Vagina (tissue), 2 donors: ENCODE data around the gene SLC26A2.

Experiments
- CTCF ChIP-seq, 3 experiments: fragments of 450-650 bp in 2 of 3; fragments of 200-600 bp in 1 of 3; sonication (generic) in 1 of 3; IDR thresholded peaks; one replicate each; pipeline ENCODE4 v1.5.1; 2017 to 2019; ENCODE audit warnings: antibody characterized with exemption in 3 of 3, mild to moderate bottlenecking in 2 of 3, moderate library complexity in 2 of 3
- POLR2A ChIP-seq, 2 donors: fragments of 450-650 bp; IDR thresholded peaks; one replicate each; pipeline ENCODE4 v1.6.1; 2017; ENCODE audit warnings: antibody characterized with exemption in 2 of 2, mild to moderate bottlenecking in 2 of 2, moderate library complexity in 2 of 2
- POLR2AphosphoS5 ChIP-seq, 2 donors: sonication (generic); formaldehyde crosslinking; IDR thresholded peaks; one replicate each; pipeline ENCODE4 v1.9.0; 2017; ENCODE audit warnings: antibody characterized with exemption in 2 of 2, mild to moderate bottlenecking in 2 of 2, low read depth in 1 of 2; ENCODE audit not compliant: insufficient read depth in 1 of 2

- TF ChIP-seq CTCF (IDR thresholded peaks at IDR 0.05) = no peak
- no peak for TF ChIP-seq POLR2AphosphoS5 (IDR thresholded peaks at IDR 0.05; ENCODE audit: insufficient read depth in 1 of 2, low read depth in 1 of 2)
- no peak for TF ChIP-seq POLR2A (IDR thresholded peaks at IDR 0.05)
Measured at GRCh38 chr5:149912226-149912871, 48.2 kb upstream of the SLC26A2 start.
